ENCODE results near the gene TMEM212.

The TMEM212 gene

DNA sequence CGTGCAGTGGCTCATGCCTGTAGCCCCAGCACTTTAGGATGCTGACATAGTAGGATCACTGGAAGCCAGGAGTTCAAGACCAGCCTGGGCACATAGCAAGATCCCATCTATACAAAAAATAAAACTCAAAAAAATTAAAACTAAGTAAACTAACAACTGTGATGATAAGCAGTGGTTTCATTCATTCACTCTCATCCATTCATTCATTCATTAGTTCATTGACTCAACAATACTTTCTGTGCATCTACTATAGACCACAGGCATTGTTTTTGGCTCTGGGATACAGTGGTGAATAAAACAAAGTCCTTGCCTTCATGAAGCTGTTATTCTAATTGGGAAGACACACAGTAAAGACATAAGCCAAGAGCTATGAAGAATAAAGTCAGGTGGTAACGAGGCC lies 7.5 kb upstream of the TMEM212 start:
- H3K27me3 Mint-ChIP-seq: peaks cover 9 to 14% of the 10 kb centered on the region in 2 donors
- no peak for DNase-seq
- H3K4me1 Mint-ChIP-seq: peaks cover 3 to 7% of the 10 kb centered on the region in 2 donors
- H3K9me3 Mint-ChIP-seq: no peaks in the 10 kb centered on the region
- H3K27ac Mint-ChIP-seq: no peak overlapping the region
- H3K36me3 Mint-ChIP-seq: no peaks in the 10 kb centered on the region
- ATAC-seq (replicated peaks): no peak
- H3K4me3 Mint-ChIP-seq: no peak overlapping the region

DNA sequence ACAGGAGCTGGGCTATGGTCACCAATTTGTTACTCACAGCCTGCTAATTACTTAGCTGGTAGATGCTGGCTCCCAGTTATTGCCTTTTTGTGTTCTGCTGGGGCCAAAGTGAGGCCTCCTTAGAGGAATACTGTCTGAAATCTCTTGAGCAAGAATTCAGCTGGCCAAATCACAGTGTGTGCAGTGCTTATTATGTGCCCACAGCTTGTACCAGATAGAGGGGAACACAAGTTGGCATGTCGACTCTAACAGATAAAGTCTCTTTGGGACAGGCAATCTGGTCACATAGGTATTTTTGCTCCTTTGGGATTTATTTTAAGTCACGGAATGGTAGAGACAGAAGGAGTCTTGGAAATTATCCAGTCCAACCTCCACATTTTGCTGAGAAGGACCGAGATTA lies 6.3 kb upstream of the TMEM212 start:
- Mint-ChIP-seq H3K27ac (no peak overlapping the region), H3K27me3 (peaks cover 9 to 11% of the 10 kb centered on the region in 2 donors), H3K36me3 (no peaks in the 10 kb centered on the region), H3K9me3 (no peaks in the 10 kb centered on the region), H3K4me3 (no peak overlapping the region), H3K4me1 (peaks cover 3 to 7% of the 10 kb centered on the region in 2 donors)
- ATAC-seq (replicated peaks) (no peak), DNase-seq (no peak)

DNA sequence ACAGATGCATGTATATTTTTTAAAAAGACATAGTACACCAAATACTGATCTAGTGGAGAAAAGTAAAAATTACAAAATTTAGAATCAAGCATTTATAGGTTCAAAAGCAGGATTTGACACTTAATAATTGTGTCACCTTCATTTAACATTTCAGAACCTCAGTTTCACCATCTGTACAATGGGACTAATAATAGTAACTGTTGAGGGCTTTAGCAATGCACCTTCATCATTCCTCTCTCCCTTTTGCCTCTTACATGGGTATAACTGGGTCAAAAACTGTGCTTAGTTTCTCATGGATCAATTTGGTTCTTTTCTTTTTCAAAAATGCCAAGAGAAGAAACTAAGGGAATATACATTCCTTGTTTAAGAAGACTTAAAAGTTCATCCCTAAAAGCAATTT lies 5.5 kb upstream of the TMEM212 start:
- Mint-ChIP-seq H3K4me1 (peaks cover 3 to 7% of the 10 kb centered on the region in 2 donors), H3K4me3 (no peak overlapping the region), H3K9me3 (no peaks in the 10 kb centered on the region), H3K27ac (no peak overlapping the region), H3K27me3 (peaks cover 9 to 11% of the 10 kb centered on the region in 2 donors), H3K36me3 (no peaks in the 10 kb centered on the region)
- ATAC-seq (replicated peaks) (no peak), DNase-seq (no peak)

DNA sequence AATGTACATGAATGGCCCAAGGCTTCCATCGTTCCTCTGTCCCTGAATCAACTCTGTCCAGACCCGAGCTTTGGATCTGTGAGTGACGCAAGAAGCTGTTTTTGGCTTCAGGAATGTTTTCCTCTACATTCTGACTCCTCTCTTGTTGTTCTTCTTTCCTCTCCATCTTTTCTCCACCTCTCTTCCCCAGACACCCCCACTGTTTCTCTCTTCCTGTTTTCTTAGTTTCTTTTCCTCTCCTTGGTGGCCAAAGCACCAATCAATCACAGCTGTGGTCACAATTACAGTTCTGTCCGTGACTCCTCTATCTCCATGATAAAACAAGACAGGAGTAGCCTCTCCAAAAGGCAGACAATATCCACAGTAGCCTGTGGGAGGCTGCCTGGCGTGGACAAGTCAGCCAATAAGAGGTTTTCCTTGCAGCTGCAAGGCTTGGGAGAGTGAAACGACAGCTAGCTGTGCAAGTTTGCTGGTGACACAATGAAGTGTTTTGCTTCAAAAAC lies 4.9 kb upstream of the TMEM212 start:
- H3K36me3 Mint-ChIP-seq: no peaks in the 10 kb centered on the region
- ATAC-seq (replicated peaks) (peak; percentile 31 to 48), DNase-seq (no peak)
- H3K27ac Mint-ChIP-seq: no peak overlapping the region
- peaks cover 9 to 11% of the 10 kb centered on the region in 2 donors for H3K27me3 Mint-ChIP-seq
- H3K4me1 Mint-ChIP-seq: peaks cover 3 to 7% of the 10 kb centered on the region in 2 donors
- H3K4me3 Mint-ChIP-seq: no peak overlapping the region
- no peaks in the 10 kb centered on the region for H3K9me3 Mint-ChIP-seq

DNA sequence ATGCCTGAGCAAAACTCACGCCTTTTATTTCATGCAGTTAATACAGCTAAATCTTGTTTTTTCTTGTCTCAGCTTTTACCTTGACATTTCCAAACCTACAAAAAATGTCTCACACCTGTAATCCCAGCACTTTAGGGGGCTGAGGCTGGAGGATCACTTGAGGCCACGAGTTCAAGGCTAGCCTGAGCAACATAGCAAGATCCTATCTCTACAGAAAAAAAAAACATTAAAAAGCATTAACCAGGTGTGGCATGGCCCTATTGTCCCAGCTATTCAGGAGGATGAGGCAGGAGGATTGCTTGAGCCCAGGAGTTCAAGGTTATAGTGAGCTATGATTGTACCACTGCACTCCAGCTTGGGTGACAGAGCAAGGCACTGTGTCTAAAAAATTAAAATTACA lies 3.9 kb upstream of the TMEM212 start:
- Mint-ChIP-seq H3K36me3 (no peaks in the 10 kb centered on the region), H3K27ac (no peak overlapping the region), H3K4me3 (no peak overlapping the region), H3K4me1 (peaks cover 3 to 7% of the 10 kb centered on the region in 2 donors), H3K9me3 (no peaks in the 10 kb centered on the region), H3K27me3 (peaks cover 9 to 11% of the 10 kb centered on the region in 2 donors)
- ATAC-seq (replicated peaks) (no peak), DNase-seq (no peak)

DNA sequence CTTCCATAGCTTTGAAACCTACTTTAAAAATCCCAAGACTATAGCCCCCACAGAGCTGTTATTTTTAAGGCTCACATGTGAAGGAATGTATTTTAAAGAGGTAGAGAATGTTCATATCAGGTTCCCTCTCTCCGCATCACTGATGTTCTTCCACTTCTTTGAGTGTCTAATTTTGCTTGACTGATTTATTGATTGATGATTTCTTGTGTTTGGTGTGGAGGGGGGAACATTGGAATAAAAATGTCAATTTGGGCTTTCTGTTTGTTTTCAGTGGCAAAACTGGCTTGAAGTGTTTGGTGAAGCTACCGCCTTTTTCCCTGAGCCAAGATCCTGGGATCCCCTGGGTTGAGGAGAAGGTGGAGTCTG lies 2.7 kb upstream of the TMEM212 start:
- no peak for DNase-seq
- Mint-ChIP-seq H3K4me3 (no peak overlapping the region), H3K4me1 (peaks cover 3 to 7% of the 10 kb centered on the region in 2 donors), H3K27ac (no peak overlapping the region), H3K36me3 (no peaks in the 10 kb centered on the region), H3K9me3 (no peaks in the 10 kb centered on the region), H3K27me3 (peaks cover 9 to 11% of the 10 kb centered on the region in 2 donors)
- ATAC-seq (replicated peaks): no peak

DNA sequence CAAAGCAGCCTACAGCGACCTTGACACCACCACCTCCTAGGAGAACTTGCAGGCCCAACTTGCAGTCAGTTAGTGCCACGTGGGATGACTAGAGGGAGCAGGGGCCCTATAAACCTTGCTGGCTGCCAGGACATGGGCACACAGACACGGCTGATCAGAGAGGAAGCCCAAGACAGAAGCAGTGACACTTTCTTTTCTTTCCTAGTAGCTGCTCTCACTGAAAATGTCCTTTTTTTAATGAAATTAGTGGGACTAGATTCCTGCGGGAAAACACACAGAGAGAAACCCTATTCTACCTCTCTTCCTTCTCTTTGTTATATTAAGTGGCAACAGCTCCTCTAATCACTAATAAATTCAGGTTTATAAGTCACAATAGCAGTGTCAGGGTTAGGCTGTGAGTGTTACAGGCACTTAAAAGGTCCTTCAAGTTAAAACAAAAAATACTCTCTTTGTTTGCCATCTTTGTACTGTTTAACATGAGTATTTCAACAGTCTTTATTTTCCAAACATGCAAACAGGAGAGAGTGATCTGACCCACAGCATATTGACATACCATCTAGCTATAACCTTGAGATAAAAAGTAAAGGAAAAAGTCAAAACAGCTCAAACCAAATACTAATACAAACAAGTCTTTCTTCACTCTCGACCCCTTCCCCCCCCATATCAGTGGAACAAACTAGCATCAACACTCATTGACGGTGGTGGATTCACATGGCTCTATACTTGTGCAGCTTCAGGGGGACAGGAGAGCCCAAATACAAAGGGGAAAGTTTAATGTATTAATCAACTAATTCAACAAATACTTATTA lies 2.1 kb upstream of the TMEM212 start:
- Mint-ChIP-seq H3K4me1 (peaks cover 5 to 7% of the 10 kb centered on the region in 2 donors), H3K36me3 (no peaks in the 10 kb centered on the region), H3K27ac (no peak overlapping the region), H3K4me3 (no peak overlapping the region), H3K9me3 (peaks cover 0 to 2% of the 10 kb centered on the region in 2 donors), H3K27me3 (peaks cover 5 to 14% of the 10 kb centered on the region in 2 donors)
- DNase-seq: no peak
- no peak for ATAC-seq (replicated peaks)

DNA sequence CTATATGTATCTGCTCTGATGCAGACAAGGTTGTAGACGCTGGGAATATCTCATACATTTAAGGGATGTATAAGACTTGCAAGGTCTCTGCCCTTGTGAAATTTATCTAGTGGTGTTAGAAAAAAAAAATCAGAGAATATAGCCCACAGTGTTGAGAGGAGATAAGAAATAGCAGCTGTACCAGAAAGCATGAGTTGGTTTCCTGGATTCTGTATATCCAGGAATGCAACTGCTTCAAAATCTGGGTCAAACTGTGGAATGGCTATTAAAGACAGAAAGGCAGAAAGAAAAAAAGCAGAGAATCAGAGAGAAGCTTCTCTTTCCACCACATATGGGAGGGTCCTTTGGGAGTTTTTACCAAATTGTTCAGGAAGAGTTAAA lies 1.5 kb upstream of the TMEM212 start:
- peaks cover 5 to 16% of the 10 kb centered on the region in 2 donors for H3K27me3 Mint-ChIP-seq
- peaks cover 5 to 7% of the 10 kb centered on the region in 2 donors for H3K4me1 Mint-ChIP-seq

DNA sequence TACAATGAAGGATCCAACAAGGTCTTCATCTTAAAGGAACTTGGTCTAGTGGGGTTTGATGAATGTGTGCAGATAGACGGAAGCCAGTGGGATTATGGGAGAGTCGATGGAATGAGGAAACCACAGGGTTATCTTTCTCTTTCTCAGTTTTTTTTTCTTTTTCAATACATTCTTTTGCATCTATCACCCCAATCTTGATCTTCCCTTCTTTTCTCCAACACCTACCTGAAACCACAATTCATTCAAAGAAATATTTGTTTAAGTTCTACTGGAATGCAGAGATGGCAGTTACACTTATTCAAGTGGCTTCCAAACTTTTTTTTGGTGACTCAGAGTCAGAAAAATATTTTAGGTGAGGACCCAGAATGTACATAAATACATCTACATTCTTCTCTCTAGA lies 1.7 kb downstream of the TMEM212 start:
- H3K27me3 Mint-ChIP-seq: peaks cover 4 to 10% of the 10 kb centered on the region in 2 donors
- H3K36me3 Mint-ChIP-seq: no peaks in the 10 kb centered on the region
- no peak for DNase-seq
- no peak overlapping the region for H3K27ac Mint-ChIP-seq
- H3K4me3 Mint-ChIP-seq: no peak overlapping the region
- ATAC-seq (replicated peaks): no peak
- peaks cover 0 to 3% of the 10 kb centered on the region in 2 donors for H3K9me3 Mint-ChIP-seq
- H3K4me1 Mint-ChIP-seq: peaks cover 0 to 1% of the 10 kb centered on the region in 2 donors

More for the DNA sequence above, 1.5 kb upstream of the TMEM212 start:
- peaks cover 0 to 3% of the 10 kb centered on the region in 2 donors for H3K9me3 Mint-ChIP-seq
- H3K36me3 Mint-ChIP-seq: no peaks in the 10 kb centered on the region
- DNase-seq (no peak), ATAC-seq (replicated peaks) (no peak)
- no peak overlapping the region for H3K27ac Mint-ChIP-seq
- H3K4me3 Mint-ChIP-seq: no peak overlapping the region

DNA sequence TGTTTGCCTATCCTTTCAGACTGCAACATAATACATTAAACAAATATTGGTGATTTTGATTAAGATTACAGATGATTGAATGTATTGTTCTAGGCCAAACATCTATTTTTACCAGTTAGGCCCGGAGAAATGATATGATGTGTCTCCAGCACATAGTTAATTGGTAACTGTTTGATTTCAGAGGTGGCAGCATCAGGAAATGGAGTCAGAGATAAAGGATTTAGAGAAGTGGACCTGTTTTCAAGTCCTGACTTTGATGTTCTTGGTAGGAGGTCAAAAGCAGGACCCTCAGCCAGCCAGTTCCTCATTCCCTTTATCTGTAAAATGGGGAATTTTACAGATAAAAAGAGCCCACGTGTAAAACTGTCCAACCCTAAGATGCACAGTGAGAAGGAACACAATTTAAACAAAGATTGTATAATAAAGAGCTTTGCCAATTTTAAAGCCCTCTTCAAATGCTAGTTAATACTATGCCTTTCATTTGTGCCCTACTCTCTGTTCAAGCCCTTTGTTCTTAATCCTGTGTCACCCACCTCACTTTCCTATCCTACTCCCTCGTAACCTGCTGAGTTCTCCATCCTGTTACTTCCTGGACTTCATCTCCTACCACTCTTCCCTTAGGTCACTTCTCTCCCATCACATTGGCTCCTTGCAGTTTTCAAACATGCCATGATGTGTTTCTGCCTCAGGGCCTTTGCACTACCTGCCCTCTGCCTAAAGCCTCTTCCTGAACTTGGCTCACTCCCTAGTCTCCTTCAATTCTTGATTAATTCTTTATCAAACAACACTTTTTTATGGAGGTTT lies 2.5 kb downstream of the TMEM212 start:
- Mint-ChIP-seq H3K4me3 (no peak overlapping the region), H3K9me3 (peaks cover 0 to 3% of the 10 kb centered on the region in 2 donors), H3K4me1 (peaks cover 1 to 3% of the 10 kb centered on the region in 2 donors), H3K27ac (no peak overlapping the region), H3K27me3 (peaks cover 4 to 7% of the 10 kb centered on the region in 2 donors), H3K36me3 (no peaks in the 10 kb centered on the region)
- DNase-seq (no peak), ATAC-seq (replicated peaks) (no peak)

DNA sequence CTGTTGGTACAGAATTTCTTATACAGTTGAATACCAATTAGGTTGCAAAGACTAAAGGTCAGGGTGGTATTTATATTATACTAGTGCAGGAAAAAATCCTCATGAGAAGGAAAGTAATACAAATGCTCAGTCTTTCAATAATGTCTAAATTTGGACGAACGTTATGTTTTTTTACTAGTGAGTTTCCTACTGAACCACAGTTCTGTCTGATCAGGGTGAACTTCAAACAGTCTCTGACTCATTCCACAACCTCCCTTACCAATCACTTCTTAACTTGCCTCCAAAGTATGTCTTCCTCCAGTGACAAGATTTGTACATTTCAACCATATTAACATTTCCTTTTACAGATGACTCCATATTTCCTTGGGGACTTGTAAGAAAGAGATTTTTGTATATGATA lies 3.4 kb downstream of the TMEM212 start:
- peaks cover 4 to 5% of the 10 kb centered on the region in 2 donors for H3K27me3 Mint-ChIP-seq
- H3K4me3 Mint-ChIP-seq: no peak overlapping the region
- H3K36me3 Mint-ChIP-seq: no peaks in the 10 kb centered on the region

DNA sequence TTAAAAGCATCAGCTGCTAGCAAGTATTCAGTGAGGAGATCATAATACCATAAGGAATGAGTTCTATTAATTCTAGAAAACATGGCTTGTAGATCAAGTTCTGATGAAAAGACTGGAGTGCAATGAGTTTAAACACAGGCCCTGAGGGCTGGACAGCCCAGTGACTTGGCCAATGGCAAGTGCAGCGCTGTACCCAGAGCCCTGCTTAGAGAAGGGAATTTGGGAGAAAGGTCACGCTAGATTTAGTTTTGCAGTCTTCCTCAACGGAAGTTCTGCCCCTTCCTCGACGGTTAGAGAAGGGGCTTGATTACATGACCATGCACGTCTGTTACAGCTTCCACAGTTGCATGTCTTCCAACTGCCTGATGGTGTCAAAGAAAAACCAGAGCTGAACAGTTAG lies 4.0 kb downstream of the TMEM212 start:
- H3K4me1 Mint-ChIP-seq: peaks cover 4 to 8% of the 10 kb centered on the region in 2 donors
- peaks cover 0 to 3% of the 10 kb centered on the region in 2 donors for H3K9me3 Mint-ChIP-seq
- peak in 1 of 2 donors; percentile 6 for ATAC-seq (replicated peaks)
- no peaks in the 10 kb centered on the region for H3K36me3 Mint-ChIP-seq
- no peak for DNase-seq
- no peak overlapping the region for H3K27ac Mint-ChIP-seq
- no peak overlapping the region for H3K4me3 Mint-ChIP-seq
- H3K27me3 Mint-ChIP-seq: peaks cover 4 to 5% of the 10 kb centered on the region in 2 donors

More for the DNA sequence above, 3.4 kb downstream of the TMEM212 start:
- peak; percentile 73 to 75 for ATAC-seq (replicated peaks)
- H3K4me1 Mint-ChIP-seq: peaks cover 4 to 8% of the 10 kb centered on the region in 2 donors
- no peak for DNase-seq
- H3K27ac Mint-ChIP-seq: no peak overlapping the region
- H3K9me3 Mint-ChIP-seq: peaks cover 0 to 3% of the 10 kb centered on the region in 2 donors

DNA sequence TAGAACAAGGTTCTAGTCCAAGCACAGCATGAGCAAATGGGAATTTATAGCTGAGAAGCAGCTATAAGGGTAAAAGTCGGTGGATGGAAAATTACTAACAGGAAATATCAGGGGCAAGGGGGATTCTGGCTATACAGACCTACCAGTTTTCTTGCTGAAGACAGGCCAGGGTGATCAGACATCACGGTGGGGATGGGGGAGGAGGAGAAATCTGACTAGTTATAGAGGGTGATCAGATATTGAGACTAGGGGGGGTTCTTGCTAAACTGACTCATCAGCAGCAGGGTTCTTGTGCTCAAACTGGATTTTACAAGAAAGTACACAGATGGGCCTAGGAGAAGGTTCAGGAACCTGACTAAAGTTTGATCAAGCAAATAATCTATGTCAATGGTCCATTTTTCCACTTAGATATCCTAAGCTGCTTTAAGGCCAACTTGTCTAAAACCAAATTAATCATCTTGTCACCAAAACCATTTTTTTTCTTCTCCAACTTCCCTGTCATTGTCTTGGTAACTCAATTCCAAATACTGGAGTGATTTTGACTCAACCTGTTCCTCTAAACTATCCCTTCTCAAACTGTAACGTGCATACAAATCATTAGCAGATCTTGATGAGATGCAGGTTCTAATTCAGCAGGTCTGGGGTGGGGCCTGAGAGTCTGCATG lies 4.6 kb downstream of the TMEM212 start:
- Mint-ChIP-seq H3K27me3 (peaks cover 4 to 5% of the 10 kb centered on the region in 2 donors), H3K36me3 (no peaks in the 10 kb centered on the region), H3K27ac (no peak overlapping the region), H3K9me3 (peaks cover 0 to 3% of the 10 kb centered on the region in 2 donors), H3K4me3 (no peak overlapping the region), H3K4me1 (peaks cover 4 to 8% of the 10 kb centered on the region in 2 donors)
- ATAC-seq (replicated peaks) (no peak), DNase-seq (no peak)
